Measurements from ENCODE around the gene ZNF654.

Gene ZNF654

DNA sequence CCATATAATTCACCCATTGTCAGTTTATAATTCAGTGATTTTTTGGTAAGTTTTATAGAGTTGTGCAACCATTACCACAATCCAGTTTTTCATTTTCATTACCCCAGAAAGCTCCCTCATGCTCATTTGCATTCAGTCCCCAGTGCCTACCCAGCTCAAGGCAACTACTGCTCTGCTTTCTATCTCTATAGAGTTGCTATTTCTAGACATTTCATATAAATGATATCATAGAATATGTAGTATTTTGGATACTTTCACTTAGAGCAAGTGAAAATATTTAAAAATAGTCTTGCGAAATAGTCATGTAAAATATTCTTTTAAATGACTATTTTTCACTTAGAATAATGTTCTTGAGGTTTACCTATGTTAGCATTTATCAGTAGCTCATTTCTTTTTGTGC, 42.1 kb downstream of the ZNF654 start:
- no peak overlapping the region for H3K4me3 ChIP-seq (replicated peaks; ENCODE audit: insufficient read depth, low read length)
- TF ChIP-seq SPI1 (IDR thresholded peaks at IDR 0.05; ENCODE audit: borderline replicate concordance, low read depth): no peak
- TF ChIP-seq POLR2AphosphoS5 (IDR thresholded peaks at IDR 0.05; ENCODE audit: low read depth): no peak
- TF ChIP-seq, protein P1, sequence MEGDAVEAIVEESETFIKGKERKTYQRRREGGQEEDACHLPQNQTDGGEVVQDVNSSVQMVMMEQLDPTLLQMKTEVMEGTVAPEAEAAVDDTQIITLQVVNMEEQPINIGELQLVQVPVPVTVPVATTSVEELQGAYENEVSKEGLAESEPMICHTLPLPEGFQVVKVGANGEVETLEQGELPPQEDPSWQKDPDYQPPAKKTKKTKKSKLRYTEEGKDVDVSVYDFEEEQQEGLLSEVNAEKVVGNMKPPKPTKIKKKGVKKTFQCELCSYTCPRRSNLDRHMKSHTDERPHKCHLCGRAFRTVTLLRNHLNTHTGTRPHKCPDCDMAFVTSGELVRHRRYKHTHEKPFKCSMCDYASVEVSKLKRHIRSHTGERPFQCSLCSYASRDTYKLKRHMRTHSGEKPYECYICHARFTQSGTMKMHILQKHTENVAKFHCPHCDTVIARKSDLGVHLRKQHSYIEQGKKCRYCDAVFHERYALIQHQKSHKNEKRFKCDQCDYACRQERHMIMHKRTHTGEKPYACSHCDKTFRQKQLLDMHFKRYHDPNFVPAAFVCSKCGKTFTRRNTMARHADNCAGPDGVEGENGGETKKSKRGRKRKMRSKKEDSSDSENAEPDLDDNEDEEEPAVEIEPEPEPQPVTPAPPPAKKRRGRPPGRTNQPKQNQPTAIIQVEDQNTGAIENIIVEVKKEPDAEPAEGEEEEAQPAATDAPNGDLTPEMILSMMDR (IDR thresholded peaks at IDR 0.05; ENCODE audit: insufficient read depth, low read length): no peak
- TF ChIP-seq, protein P2, sequence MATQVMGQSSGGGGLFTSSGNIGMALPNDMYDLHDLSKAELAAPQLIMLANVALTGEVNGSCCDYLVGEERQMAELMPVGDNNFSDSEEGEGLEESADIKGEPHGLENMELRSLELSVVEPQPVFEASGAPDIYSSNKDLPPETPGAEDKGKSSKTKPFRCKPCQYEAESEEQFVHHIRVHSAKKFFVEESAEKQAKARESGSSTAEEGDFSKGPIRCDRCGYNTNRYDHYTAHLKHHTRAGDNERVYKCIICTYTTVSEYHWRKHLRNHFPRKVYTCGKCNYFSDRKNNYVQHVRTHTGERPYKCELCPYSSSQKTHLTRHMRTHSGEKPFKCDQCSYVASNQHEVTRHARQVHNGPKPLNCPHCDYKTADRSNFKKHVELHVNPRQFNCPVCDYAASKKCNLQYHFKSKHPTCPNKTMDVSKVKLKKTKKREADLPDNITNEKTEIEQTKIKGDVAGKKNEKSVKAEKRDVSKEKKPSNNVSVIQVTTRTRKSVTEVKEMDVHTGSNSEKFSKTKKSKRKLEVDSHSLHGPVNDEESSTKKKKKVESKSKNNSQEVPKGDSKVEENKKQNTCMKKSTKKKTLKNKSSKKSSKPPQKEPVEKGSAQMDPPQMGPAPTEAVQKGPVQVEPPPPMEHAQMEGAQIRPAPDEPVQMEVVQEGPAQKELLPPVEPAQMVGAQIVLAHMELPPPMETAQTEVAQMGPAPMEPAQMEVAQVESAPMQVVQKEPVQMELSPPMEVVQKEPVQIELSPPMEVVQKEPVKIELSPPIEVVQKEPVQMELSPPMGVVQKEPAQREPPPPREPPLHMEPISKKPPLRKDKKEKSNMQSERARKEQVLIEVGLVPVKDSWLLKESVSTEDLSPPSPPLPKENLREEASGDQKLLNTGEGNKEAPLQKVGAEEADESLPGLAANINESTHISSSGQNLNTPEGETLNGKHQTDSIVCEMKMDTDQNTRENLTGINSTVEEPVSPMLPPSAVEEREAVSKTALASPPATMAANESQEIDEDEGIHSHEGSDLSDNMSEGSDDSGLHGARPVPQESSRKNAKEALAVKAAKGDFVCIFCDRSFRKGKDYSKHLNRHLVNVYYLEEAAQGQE (IDR thresholded peaks at IDR 0.05; ENCODE audit: insufficient replicate concordance, low read depth): no peak
- no peak for TF ChIP-seq GABPA (IDR thresholded peaks at IDR 0.05; ENCODE audit: low read depth)
- no peaks in the 10 kb centered on the region for H3K27me3 ChIP-seq (ENCODE audit: insufficient read depth, poor library complexity, severe bottlenecking)
- no peak for DNase-seq (ENCODE audit: low read depth in 1 of 2, low spot score in 1 of 2)
- no peak overlapping the region for H3K27ac ChIP-seq (replicated peaks)

DNA sequence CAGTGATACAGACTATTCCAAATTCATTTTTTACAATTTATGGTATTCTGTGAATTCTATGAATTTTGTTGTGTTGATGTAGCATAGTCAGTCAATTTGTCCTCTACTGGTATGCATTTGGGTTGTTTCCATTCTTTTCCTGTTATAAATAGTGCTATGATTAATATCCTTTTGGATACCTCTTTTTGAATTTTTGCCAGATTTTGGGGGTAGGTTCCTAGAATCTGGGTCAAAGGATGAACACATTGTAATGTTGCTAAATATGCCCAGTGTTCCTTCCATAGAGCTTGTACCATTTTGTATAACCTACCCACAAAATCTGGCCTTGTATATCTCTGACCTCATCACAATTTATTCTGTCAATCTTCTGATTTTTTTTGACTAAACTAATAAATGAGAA, 46.3 kb downstream of the ZNF654 start:
- Histone ChIP-seq H3K27ac (replicated peaks) (no peak overlapping the region), H3K27me3 (ENCODE audit: insufficient read depth, poor library complexity, severe bottlenecking) (no peaks in the 10 kb centered on the region), H3K4me3 (replicated peaks; ENCODE audit: insufficient read depth, low read length) (no peak overlapping the region)
- no peak for DNase-seq (ENCODE audit: low read depth in 1 of 2, low spot score in 1 of 2)
- TF ChIP-seq SPI1 (IDR thresholded peaks at IDR 0.05; ENCODE audit: borderline replicate concordance, low read depth): no peak
- no peak for TF ChIP-seq GABPA (IDR thresholded peaks at IDR 0.05; ENCODE audit: low read depth)

DNA sequence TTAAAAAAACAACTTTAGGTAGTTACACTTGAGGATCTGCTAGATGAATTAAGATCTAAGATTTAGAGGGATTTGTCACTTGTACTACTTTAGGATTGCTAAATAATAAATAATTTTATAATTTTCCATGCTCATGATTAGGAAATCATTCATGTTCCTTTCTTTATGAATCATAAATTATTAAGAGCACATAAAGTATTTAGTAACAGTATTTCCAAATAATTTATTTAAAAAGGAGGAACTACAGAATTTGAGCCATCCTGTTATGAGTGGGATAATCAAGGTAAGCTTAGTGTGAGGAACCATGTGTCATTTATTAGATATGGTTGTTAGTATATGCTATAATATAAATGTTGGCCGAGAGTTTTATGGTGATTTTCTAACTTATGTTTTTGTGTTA, 53.2 kb downstream of the ZNF654 start:
- no peak overlapping the region for H3K4me3 ChIP-seq (replicated peaks; ENCODE audit: insufficient read depth, low read length)
- H3K27ac ChIP-seq (replicated peaks): no peak overlapping the region
- H3K27me3 ChIP-seq (ENCODE audit: insufficient read depth, poor library complexity, severe bottlenecking): no peaks in the 10 kb centered on the region
- TF ChIP-seq POLR2AphosphoS5 (IDR thresholded peaks at IDR 0.05; ENCODE audit: low read depth) (no peak), SPI1 (IDR thresholded peaks at IDR 0.05; ENCODE audit: borderline replicate concordance, low read depth) (no peak)
- DNase-seq (ENCODE audit: low read depth in 1 of 2, low spot score in 1 of 2): no peak

DNA sequence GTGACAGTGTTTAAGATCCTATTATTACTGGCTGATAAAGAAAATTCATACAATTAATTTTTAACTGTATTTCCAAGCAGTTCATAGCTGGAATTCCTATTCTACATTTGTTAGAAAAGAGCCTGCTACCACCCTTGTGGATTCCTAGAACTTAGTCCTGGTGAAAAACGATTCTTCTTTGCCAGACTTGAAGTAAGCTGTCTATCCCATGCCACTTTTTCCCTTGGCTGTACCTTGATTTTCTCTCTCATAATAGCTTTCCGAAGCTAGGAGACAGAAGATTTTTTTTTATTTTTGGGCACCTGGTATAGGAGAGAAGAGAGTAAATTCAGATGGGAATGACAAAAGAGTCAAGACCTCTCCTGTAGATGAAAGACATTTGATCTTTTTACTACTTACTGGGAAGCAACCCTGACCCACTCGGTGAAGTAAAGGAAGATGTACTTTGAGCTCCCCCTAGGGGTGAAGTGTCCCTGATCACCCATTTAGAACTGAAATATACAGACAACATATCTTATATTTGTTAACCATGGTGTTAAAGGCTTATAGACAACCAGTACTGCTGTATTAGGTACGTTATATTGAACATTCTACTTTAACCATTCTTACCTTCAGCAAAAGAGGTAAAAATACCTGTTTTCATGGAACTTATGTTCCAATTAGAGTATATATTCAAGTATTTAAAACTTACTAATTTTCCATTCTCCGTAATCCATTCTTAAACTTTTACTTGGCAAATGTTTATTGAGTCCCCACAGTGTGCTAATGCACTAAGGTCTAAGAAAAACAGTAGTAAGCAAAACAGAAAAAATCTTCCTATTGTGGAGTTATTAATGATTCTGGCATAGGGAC, 54.5 kb downstream of the ZNF654 start:
- TF ChIP-seq, protein P1 (IDR thresholded peaks at IDR 0.05; ENCODE audit: insufficient read depth, low read length): peak; percentile 54
- TF ChIP-seq, protein P2 (IDR thresholded peaks at IDR 0.05; ENCODE audit: insufficient replicate concordance, low read depth): no peak
- peak; percentile 15 to 68 for DNase-seq (ENCODE audit: low read depth in 1 of 2, low spot score in 1 of 2)
- no peak overlapping the region for H3K4me3 ChIP-seq (replicated peaks; ENCODE audit: insufficient read depth, low read length)
- H3K27me3 ChIP-seq (ENCODE audit: insufficient read depth, poor library complexity, severe bottlenecking): no peaks in the 10 kb centered on the region
- H3K27ac ChIP-seq (replicated peaks): no peak overlapping the region
